HepG2 (cell line): ENCODE data around the gene TPR. TPM values are rescaled to one million over a fixed set of nuclear protein-coding genes. Genes with fewer than 3 reads are reported as not detected.

Experiments used
- ATAC-seq: fragments of 200-7000 bp; cut with Tn5 transposase; 3 replicates; pipeline ENCODE4 v1.9.1; 2020; ENCODE audit warnings: mild to moderate bottlenecking, moderate library complexity
- BruUV-seq: library from RNA; stranded (reverse); fragments of 400-500 nt; replicated peaks from 2 replicates; lab custom pipeline; 2021; lab: Mats Ljungman, UMichigan
- CTCF ChIA-PET: fragments of 300-600 bp; formaldehyde crosslinking; extraction: SDS; loops from one replicate; lab custom pipeline; 2021; ENCODE audit warnings: low total read pairs, inconsistent platforms, low intra/inter-chr PET ratio; lab: Yijun Ruan, JAX
- POLR2A ChIA-PET: fragments of 350-600 bp; sonication (Branson Sonifier 250); formaldehyde crosslinking; loops from one replicate; lab custom pipeline; 2020; ENCODE audit warnings: antibody characterized with exemption, inconsistent platforms; lab: Yijun Ruan, JAX
- DNase-seq: peaks from one replicate; pipeline ENCODE4 v3.0.0-alpha.2; 2015; ENCODE audit warnings: low spot score
- FAIRE-seq: peaks from 3 replicates; lab custom pipeline; 2011; peaks lifted over from hg19 to GRCh38; lab: Jason Lieb, UNC
- H2AFZ ChIP-seq: one replicate; pipeline ENCODE4 v1.6.1; 2011; ENCODE audit warnings: low read length, inconsistent platforms
- H3K27ac ChIP-seq: fragments of 300-600 bp; 3 replicates; pipeline ENCODE4 v1.8.0; 2011; ENCODE audit warnings: mixed run types, mild to moderate bottlenecking, mixed read lengths, low read length, inconsistent platforms; ENCODE audit not compliant: insufficient read depth; ENCODE audit errors: extremely low read length
- H3K27me3 ChIP-seq, 2 experiments: fragments of 200-600 bp in 1 of 2; 2 replicates in 1 of 2; 3 replicates in 1 of 2; pipeline versions ENCODE4 v1.6.0 to v1.8.0; 2011; ENCODE audit warnings: low read length in 2 of 2, mild to moderate bottlenecking in 2 of 2, moderate library complexity in 2 of 2, inconsistent platforms in 1 of 2; ENCODE audit not compliant: insufficient read depth in 2 of 2, control insufficient read depth in 1 of 2
- H3K36me3 ChIP-seq, 2 experiments: fragments of 200-600 bp in 1 of 2; replicated peaks in 1 of 2; 2 replicates in 1 of 2; 3 replicates in 1 of 2; pipeline versions ENCODE4 v1.5.1 to v1.8.0; 2011; ENCODE audit warnings: low read length in 2 of 2, inconsistent platforms in 1 of 2; ENCODE audit not compliant: insufficient read depth in 2 of 2, control insufficient read depth in 1 of 2
- H3K4me1 ChIP-seq: 2 replicates; pipeline ENCODE4 v1.5.1; 2012; ENCODE audit warnings: low read length, inconsistent platforms; ENCODE audit not compliant: insufficient read depth
- H3K4me2 ChIP-seq: 2 replicates; pipeline ENCODE4 v1.6.0; 2011; ENCODE audit warnings: low read depth, low read length, inconsistent platforms
- H3K4me3 ChIP-seq, 3 experiments: fragments of 200-600 bp in 1 of 3; sonication (generic), shearing (Covaris generic) in 1 of 3; replicated peaks in 1 of 3; 2 replicates each; pipeline ENCODE4 v1.5.1; 2011 to 2016; ENCODE audit warnings: low read length in 3 of 3, inconsistent platforms in 2 of 3, low read depth in 2 of 3, mild to moderate bottlenecking in 2 of 3, control low read depth in 1 of 3, mixed read lengths in 1 of 3; ENCODE audit not compliant: insufficient read depth in 1 of 3
- H3K79me2 ChIP-seq: one replicate; pipeline ENCODE4 v1.6.1; 2011; ENCODE audit warnings: low read length, inconsistent platforms; ENCODE audit not compliant: insufficient read depth
- H3K9ac ChIP-seq: 2 replicates; pipeline ENCODE4 v1.6.0; 2011; ENCODE audit warnings: mild to moderate bottlenecking, low read depth, low read length, inconsistent platforms; ENCODE audit not compliant: insufficient read depth
- H3K9me3 ChIP-seq: 2 replicates; pipeline ENCODE4 v1.5.1; 2012; ENCODE audit warnings: mild to moderate bottlenecking, low read length
- H4K20me1 ChIP-seq: 2 replicates; pipeline ENCODE4 v1.6.0; 2011; ENCODE audit warnings: inconsistent platforms, mild to moderate bottlenecking, low read length, moderate library complexity; ENCODE audit not compliant: insufficient read depth
- ISL2 ChIP-seq: sonication (generic); formaldehyde crosslinking; IDR thresholded peaks from 2 replicates; pipeline ENCODE4 v1.5.0; 2020; ENCODE audit warnings: missing genetic modification reagents
- SALL2 ChIP-seq: sonication (generic); formaldehyde crosslinking; IDR thresholded peaks from 2 replicates; pipeline ENCODE4 v1.8.1; 2023; ENCODE audit warnings: mild to moderate bottlenecking, missing genetic modification reagents, inconsistent platforms
- SCMH1 ChIP-seq: sonication (generic); formaldehyde crosslinking; IDR thresholded peaks from 2 replicates; pipeline ENCODE4 v1.9.0; 2021; ENCODE audit warnings: missing genetic modification reagents, mild to moderate bottlenecking, borderline replicate concordance
- ZNF234 ChIP-seq: sonication (generic); formaldehyde crosslinking; conservative IDR thresholded peaks from 2 replicates; pipeline ENCODE4 v1.5.1; 2020; ENCODE audit warnings: mild to moderate bottlenecking, missing genetic modification reagents
- ZNF282 ChIP-seq: fragments of 450-650 bp; IDR thresholded peaks from 2 replicates; pipeline ENCODE4 v1.6.1; 2018; ENCODE audit not compliant: partially characterized antibody
- ZNF333 ChIP-seq: sonication (generic); formaldehyde crosslinking; IDR thresholded peaks from 2 replicates; pipeline ENCODE4 v1.4.0; 2020; ENCODE audit warnings: mild to moderate bottlenecking, missing genetic modification reagents, borderline replicate concordance
- WGBS: methylation state at CpG from one replicate; pipeline ENCODE4 v1.1.6; 2017; ENCODE audit warnings: low lambda C conversion rate; 5-methylcytosine and 5-hydroxymethylcytosine counted together
- in situ Hi-C: cut with HindIII; loops from 2 replicates; pipeline ENCODE4 v1.10.0; 2017; ENCODE audit warnings: low pct_unique_long_range_greater_than_20kb; ENCODE audit not compliant: extremely low pct_ligation_motif_present
- intact Hi-C: fragments of 100-400 bp; cut with micrococcal nuclease; formaldehyde crosslinking; loops from one replicate; pipeline ENCODE4 v1.10.0; 2022; ENCODE audit not compliant: unreplicated experiment
- polyA plus RNA-seq, 8 experiments: library from polyadenylated mRNA; depleted of rRNA in 3 of 8; stranded (reverse) in 7 of 8; unstranded in 1 of 8; fragments of >200 nt; fragmentation: Illumina TruSeq in 4 of 8; extraction: Trizol in 4 of 8; gene quantifications; 2 replicates each; pipeline versions ENCODE4 v1.2.1 to v1.2.3, GENCODE V29; 2011 to 2016; ENCODE audit warnings: low read depth in 4 of 8, missing spikeins in 1 of 8, mixed read lengths in 1 of 8; ENCODE audit not compliant: insufficient read depth in 1 of 8
- total RNA-seq, 5 experiments: library from RNA; depleted of rRNA; stranded (reverse); fragments of >200 nt; fragmentation: Illumina TruSeq; extraction: Trizol; gene quantifications; 2 replicates each; pipeline ENCODE4 v1.2.3, GENCODE V29; 2016; ENCODE audit warnings: low read depth in 1 of 5

The TPR gene
- total and polyA plus RNA-seq, 2 of the 13 experiments (the other 11 are each of a cell fraction or from before 2014, with no cell fraction given), result 78.9 to 81.7 TPM

DNA sequence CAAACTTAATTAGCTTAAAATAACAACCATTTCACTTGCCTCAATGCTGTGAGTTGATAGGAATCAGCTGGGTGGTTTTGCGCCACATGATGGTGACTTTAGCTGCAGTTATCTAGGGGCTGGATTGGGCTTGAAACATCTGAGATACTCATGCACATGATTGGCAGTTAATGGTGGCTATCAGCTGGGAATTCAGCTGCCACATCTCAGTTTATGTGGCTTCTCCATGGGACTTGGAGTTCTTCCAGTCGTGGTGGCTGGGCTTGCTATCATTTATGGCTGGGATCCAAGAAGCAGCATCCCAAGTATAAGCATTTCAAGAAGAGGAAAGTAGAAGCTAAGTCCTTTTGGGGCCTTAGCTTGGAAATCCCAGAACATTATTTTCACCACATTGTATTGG lies 49.5 kb upstream of the TPR start:
- no peak for TF ChIP-seq ZNF282
- no peak overlapping the region for H3K9ac ChIP-seq
- no peaks in the 10 kb centered on the region for H3K9me3 ChIP-seq
- FAIRE-seq (no peak), DNase-seq (no peak), ATAC-seq (no peak)
- ChIA-PET CTCF (no interaction called here), POLR2A (no interaction called here)
- H3K79me2 ChIP-seq, result no peaks in the 10 kb centered on the region
- H3K27ac ChIP-seq, result no peak overlapping the region
- H3K4me3 ChIP-seq, result no peak overlapping the region
- no peak overlapping the region for H3K4me2 ChIP-seq
- intact Hi-C loops, result no loop called here
- peaks cover 0 to 6% of the 10 kb centered on the region in 2 experiments; a peak in 1 of 5 replicates for H3K36me3 ChIP-seq
- no peaks in the 10 kb centered on the region for H3K4me1 ChIP-seq
- no peaks in the 10 kb centered on the region for H3K27me3 ChIP-seq
- 65% methylated on average over 2 of the region's 2 CpGs for WGBS
- no peak overlapping the region for H2AFZ ChIP-seq
- no TSS peak for BruUV-seq
- no peaks in the 10 kb centered on the region for H4K20me1 ChIP-seq
- in situ Hi-C loops, result no loop called here

DNA sequence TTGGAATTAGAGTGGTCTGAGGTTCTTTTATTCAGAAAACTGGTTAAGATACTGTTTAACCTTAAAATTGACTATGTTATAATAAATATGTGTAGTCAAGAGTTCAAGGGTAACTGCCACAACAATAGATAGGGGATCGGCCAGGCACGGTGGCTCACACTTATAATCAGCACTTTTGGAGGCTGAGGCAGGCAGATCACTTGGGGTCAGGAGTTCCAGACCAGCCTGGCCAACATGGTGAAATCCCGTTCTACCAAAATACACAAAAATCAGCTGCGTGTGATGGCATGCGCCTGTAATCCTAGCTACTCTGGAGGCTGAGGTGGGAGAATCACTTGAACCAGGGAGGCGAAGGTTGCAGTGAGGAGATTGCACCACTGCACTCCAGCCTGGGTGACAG lies 46.4 kb upstream of the TPR start:
- Histone ChIP-seq H3K27ac (no peak overlapping the region), H2AFZ (no peak overlapping the region), H3K9ac (no peak overlapping the region), H3K36me3 (peaks cover 0 to 9% of the 10 kb centered on the region in 2 experiments; a peak in 2 of 5 replicates), H3K79me2 (no peaks in the 10 kb centered on the region), H3K9me3 (no peaks in the 10 kb centered on the region), H3K4me3 (no peak overlapping the region), H3K4me1 (no peaks in the 10 kb centered on the region), H4K20me1 (no peaks in the 10 kb centered on the region), H3K4me2 (no peak overlapping the region), H3K27me3 (no peaks in the 10 kb centered on the region)
- DNase-seq, result no peak
- intact Hi-C loops, result no loop called here
- no peak for FAIRE-seq
- CTCF ChIA-PET, result no interaction called here
- in situ Hi-C loops, result no loop called here
- POLR2A ChIA-PET, result no interaction called here
- 90% methylated on average over 6 of the region's 6 CpGs for WGBS
- TF ChIP-seq ZNF333 (CRISPR knock-in tag) (no peak), SALL2 (CRISPR knock-in tag) (no peak), ZNF234 (CRISPR knock-in tag) (no peak), ISL2 (CRISPR knock-in tag) (no peak), SCMH1 (no peak)
- ATAC-seq, result no peak
- no TSS peak for BruUV-seq
